Dedifferentiated amniotic fluid mesenchymal stem cell (primary cell): ENCODE data around the gene HYAL2.
A peak's percentile ranks its signal among the peaks of the same experiment; 100 is the strongest.

Source experiments
- DNase-seq: peaks from one replicate; pipeline ENCODE4 v3.0.0-alpha.2; 2016; ENCODE audit errors: extremely low spot score

The HYAL2 gene

DNA sequence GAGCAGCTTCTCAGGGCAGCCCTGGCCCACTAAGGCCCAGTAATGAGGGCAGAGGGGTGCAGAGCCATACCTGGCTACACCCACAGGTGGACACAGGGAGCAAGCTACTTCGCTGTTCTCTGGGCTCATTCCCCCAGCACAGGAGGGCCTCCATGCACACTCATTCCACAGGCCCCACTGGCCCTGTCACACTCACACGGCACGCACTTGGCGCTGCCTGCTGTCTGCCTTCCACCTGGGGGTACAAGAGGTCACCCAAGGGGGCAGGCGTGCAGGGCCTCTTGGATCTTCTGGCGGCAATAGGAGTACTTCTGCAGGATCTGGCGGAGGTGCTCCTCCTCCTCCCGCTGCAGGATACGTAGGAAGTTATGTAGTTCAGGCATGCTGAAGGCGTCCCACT, 7.8 kb upstream of the HYAL2 start:
- DNase-seq = no peak

DNA sequence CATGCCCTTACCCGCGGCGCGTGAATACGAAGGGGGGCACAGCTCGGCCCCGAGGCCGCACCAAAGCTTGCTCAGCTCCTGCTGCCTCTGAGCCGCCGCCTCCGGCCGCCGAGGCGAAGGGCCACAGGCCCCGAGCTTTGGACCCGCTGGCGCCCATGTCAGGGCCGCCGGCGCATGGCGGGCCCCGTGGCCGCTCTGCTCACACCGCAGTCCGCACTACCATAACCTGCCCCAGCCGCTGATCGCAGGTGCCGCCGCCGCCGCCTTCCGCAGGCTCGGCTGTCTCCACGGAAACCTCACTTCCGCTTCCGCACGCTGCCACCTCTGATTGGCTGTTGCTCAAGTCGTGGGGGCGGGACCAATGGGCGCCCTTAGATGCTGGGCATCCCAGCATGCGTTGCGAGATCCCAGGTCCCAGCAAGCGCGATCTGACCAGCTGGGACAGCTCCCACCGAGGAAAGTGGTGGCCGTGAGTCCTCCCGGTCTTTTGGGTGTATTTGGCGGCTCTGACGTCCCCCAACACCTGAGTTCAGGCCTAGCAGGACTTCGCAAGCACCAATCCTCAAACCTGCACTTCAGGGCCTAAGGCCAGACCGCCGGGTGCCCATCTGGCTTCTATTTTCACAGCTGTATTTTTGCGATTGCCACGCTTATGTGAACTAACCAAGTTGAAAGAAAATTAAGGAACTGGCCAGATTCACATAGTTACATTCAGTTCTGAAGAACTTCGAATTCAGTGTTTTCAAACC, 5.6 kb upstream of the HYAL2 start, which contains the start of gene TUSC2:
Gene TUSC2, minus strand, starts transcription at position 281 of the 749 bp plus-strand sequence. Its CDS starts 124 bp downstream, at position 157.
- peak; percentile 97 for DNase-seq

DNA sequence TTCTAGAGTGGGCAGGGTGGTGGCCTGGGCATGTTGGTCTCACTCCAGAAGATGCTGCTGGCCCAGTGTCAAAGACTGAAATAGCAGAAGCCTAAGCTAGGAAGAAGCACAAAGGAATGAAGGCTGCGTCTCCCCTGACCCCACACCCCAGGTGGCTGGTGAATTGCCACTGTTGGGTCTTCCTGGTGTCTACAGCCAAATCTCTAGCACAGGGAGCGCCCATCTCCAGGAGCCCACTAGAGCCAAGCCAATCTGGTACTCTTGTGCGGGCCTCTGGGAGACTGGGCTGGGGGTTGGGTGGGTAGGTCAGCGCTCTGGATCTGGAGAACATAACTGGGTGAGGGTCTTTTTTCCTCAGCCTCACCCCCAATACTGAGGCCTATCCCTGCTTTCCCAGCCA, 4.6 kb upstream of the HYAL2 start:
- no peak for DNase-seq

- DNase-seq = no peak
These were observed 3.6 kb upstream of the HYAL2 start for GRCh38 chr3:50326182-50326541.

DNA sequence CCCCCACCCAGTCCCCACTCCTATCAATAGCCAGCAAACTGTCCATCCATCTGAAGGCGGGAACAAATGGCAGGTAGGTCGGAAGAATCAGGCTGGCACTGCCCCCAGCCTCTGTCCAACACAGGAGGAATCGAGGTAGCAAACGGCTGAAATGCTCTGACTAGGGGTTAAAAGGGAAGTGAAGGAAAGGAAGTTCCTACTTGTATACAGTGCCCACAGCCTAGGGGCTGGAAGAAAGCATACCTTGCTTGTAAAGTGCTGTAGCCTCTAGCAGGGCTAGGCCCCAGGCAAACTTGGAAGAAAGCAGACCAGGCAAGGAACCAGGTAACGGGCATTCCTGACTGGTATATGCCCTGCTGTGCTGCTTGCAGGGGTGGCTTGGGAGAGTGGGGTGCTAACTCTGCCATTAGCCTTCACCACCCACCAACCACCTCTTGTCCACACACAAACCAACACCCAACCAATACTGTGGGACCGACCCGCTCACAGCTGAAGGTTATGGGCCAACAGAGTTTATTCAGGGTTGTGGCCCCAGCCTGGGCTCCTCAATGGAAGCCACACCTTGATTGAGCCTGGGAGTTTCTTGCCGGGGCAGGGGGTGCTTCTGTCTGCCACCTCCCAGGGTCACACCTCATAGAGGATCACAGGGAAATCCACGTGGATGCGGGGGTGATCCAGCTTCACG, 3.1 kb upstream of the HYAL2 start:
- no peak for DNase-seq

DNA sequence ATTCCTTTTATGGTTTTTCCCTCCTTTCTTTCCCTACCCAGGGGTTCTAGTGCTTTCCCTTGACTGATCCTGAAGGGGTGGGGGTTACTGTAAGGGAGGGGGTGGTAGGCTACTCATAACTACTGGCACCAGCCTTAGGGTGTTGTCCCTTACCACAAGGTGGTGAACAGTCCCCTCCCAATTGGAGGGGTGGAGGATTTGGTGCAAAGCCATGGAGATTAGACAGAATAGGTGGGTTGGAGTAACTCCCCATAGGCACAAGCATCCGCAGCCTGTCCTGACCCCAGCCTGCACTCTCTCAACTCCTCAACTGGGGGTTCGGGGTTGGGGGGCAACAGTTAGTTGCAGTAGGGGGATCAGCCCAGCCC, 2.6 kb upstream of the HYAL2 start:
- DNase-seq = no peak

- DNase-seq = peak; percentile 25
These were observed 2.0 kb upstream of the HYAL2 start for GRCh38 chr3:50324351-50325112.

- DNase-seq = no peak
These were observed 1.2 kb upstream of the HYAL2 start for GRCh38 chr3:50323614-50324199.

GRCh38 chr3:50323092-50323600, 601 bp upstream of the HYAL2 start:
- DNase-seq = no peak

- no peak for DNase-seq
These were observed 495 bp downstream of the HYAL2 start for GRCh38 chr3:50322115-50322385.

GRCh38 chr3:50321336-50322114, 1.0 kb downstream of the HYAL2 start:
- peak; percentile 81 for DNase-seq

DNA sequence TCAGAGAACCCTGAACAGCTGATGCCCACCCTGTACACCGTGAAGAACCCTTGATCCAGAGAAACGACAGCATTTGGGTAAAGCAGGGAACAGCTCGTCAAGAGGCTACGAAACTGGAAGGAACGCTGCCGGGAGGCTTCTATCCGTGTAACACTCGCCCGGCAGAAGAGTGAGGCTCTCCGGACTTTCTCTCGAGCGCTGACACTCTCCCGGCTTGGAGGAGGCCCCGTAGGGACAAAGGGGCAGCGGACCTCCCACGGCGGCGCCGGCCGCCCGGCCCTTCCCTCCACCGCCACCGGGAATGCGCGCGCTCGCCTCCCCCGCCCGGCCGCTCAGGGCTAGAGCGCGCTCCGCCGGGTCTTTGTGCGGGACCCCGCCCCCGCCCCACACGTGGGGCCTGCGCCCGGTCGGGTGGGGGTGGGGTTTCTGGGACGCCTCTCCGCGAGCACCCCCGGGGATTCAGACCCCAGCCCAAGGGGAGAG, 1.7 kb downstream of the HYAL2 start:
- DNase-seq = peak; percentile 52

DNA sequence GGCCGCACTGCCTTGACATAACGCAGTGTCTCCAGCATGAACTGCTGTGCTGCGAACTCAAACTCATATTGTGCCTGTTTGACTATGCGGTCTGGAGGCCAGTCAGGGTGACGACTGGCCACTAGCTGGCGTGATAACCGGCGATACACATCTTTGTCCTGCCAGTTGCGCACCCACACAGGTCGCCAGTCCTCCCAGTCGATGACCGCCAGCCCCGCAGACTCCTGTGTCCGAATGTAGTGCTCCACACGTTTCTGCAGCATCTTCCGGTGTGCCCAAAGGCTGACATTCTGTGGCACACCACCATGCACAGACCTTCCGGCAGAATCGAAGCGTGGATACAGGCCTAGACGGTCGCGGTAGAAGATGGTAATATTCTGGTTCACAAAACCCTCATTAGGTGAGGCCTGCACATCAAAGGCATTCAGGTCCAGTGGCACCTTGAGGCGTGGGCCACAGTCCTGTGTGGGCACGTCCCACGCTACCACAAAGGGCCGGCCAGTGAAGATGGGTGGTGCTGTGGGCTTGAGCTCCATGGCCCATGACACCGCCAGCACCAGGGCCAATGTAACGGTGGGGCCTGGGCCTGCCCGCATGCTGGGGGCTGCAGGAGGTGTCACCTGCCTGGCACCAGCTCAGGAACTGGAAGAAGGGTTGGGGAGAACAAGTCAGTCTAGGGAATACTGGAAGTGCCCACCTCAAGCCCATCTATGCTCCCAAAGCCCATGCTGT, 2.5 kb downstream of the HYAL2 start:
- no peak for DNase-seq

GRCh38 chr3:50319181-50319893, 3.2 kb downstream of the HYAL2 start:
- DNase-seq = no peak

- DNase-seq = no peak
These were observed 3.9 kb downstream of the HYAL2 start for GRCh38 chr3:50318615-50319014.

DNA sequence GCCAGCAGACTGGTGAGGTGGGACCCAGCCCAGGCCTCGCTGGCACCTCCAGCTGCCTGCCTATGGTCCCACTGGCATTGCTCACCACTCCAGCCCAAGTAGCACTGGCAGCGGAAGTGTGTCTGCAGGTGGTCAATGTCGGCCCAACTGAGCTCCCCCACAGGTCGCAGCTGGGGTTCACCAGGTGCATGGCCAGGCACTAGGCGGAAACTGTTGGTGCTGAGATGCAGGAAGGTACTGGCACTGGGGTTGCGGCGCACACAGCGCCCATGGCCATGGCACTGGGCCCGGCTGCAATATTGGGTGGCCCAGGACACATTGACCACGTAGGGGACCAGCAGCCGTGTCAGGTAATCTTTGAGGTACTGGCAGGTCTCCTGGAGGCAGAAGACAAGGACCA, 4.4 kb downstream of the HYAL2 start:
- DNase-seq = no peak

DNA sequence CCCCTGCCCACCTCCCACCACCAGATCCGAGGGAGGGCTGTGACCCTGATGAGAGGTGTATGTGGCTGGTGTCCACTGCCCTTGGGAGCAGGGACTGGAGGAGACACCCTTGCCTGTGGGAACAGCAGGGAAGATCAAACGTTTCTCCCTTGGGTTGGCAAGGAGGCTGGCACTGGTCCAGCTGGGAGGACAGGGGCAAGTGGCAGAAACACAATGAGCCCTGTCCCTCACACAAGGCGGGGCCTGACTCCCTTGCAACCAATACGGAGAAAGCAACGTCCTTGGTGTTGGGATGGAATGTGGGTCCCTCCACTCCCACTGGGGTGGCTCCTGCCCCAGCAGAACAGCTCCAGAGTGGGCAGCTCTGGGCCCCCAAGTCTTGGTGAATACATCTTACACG, 5.2 kb downstream of the HYAL2 start:
- no peak for DNase-seq

DNA sequence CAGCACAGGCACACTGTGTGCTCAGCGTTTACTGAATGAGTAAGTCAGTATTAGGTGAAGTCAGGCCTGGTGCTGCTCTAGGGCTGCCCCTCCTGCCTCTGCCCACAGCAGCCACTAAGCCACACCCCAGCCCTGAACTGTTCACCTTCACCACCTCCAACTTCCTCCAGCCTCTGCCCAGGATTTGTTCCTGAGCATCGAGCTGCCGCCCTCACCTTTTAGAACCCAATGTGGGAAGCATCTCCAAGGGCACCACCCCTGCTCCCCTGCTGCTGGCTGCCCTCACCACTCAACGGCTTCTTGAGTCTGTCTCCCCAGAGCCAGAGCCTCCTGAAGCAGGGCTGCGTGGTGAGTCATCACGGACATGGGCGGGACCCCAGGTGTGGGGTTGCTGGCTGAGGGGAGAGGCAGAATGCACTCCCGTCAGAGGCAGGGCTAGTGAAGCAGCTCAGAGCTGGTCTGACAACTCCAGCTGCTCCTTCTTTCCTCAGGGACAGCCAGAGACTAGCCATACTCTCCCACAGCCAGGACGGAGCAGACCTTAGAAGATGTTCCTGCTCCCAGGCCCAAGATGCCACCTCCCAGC, 5.8 kb downstream of the HYAL2 start:
- no peak for DNase-seq

DNA sequence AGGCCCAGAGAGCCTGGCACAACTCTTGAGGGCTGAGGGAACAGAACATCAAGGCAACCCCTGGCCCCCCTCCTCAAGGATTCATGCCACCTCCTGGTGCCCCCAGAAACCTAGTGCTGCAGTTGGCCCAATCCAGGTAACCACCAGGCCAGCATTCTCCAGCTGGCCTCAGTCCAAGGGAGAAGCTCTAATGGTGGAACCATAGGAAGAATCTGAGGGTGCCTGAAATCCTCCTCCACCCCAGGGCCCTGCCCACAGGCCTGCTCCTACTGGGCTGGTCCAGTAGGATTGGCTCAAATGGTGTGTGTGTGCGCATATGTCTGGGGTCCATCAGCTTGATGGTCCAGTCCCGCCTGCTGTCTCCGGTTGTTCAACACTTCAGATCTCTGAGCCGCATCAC, 7.7 kb downstream of the HYAL2 start:
- no peak for DNase-seq

DNA sequence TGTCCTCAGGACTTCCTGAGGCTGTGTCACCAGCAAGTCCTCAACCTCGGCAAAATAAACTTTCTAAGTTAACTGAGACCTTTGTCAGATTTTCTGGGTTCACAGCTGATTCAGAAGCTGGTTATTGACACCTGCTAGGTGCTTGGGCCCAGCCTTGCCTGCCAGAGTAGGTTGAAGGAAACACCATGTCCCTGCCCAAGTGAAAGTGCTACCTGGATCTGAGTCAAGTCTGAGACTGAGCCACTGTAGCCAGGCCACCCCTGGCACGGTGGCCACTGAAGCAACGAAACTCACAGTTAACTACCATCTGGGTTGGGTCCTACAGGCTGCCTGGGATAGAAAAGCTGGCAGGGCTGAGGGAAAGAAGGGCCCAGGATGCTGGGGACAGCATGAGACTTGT, 8.2 kb downstream of the HYAL2 start:
- no peak for DNase-seq
